Fibroblast of mammary gland (primary cell): ENCODE measurements around the gene PCSK1N.

Source experiments
- DNase-seq: peaks from one replicate; pipeline ENCODE4 v3.0.0-alpha.2; 2010; ENCODE audit warnings: low read depth
- H3K4me3 ChIP-seq: 2 replicates; pipeline ENCODE4 v1.5.1; 2011; ENCODE audit warnings: low read depth, mild to moderate bottlenecking, low read length, moderate library complexity; ENCODE audit not compliant: control insufficient read depth
- CTCF ChIP-seq: conservative IDR thresholded peaks from 2 replicates; pipeline ENCODE4 v1.5.1; 2011; ENCODE audit warnings: low read depth, low read length, inconsistent platforms; ENCODE audit not compliant: control insufficient read depth, insufficient read depth

PCSK1N gene

GRCh38 chrX:48789366-48790220, 45.8 kb downstream of the PCSK1N start:
- no peak for TF ChIP-seq CTCF
- DNase-seq: no peak
- H3K4me3 ChIP-seq: no peak overlapping the region

GRCh38 chrX:48787505-48788443, 47.6 kb downstream of the PCSK1N start:
- DNase-seq: no peak
- TF ChIP-seq CTCF: no peak

GRCh38 chrX:48786825-48787504, 48.4 kb downstream of the PCSK1N start:
- TF ChIP-seq CTCF: no peak
- no peak overlapping the region for H3K4me3 ChIP-seq
- no peak for DNase-seq

More at GRCh38 chrX:48787505-48788443, 47.6 kb downstream of the PCSK1N start:
- no peak overlapping the region for H3K4me3 ChIP-seq

- DNase-seq: no peak
- H3K4me3 ChIP-seq: no peak within 1 kb of the TSS
- TF ChIP-seq CTCF: no peak
These were observed 49.0 kb downstream of the PCSK1N start, which contains the start of gene GATA1 for GRCh38 chrX:48786341-48786800. Gene GATA1 (plus strand): TSS chrX:48786590. CDS start chrX:48791110, 4,520 bp downstream.

DNA sequence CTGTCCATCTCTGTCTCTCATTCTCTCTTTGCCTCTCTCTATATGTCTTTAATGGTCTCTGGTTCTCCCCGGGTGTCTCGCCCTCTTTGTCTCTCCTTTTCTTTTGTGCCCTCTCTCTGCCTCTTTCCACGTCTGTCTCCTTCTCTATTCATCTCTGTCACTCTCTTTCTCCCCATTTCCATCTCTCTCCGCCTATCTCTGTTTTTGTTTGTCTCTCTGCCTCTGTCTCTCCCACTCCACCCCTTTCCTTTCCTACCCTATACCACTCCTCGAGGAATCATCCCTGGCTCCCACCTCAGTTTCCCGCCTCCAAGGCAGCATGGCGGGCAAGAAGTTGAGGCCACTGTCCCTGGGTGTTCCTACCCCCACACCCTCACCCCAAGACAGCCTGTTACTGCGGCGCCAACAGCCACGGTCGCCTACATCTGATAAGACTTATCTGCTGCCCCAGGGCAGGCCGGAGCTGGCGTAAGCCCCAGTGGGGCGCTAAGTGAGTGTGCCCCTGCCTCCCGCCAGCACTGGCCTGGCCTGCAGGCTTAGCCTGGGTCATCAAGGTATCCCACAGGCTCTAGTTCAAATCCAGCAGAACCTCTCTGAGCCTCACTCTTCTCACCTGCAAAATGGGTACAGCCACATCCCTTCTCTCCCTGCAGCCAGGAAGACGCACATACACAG, 49.7 kb downstream of the PCSK1N start:
- no peak overlapping the region for H3K4me3 ChIP-seq
- TF ChIP-seq CTCF: no peak
- DNase-seq: no peak

DNA sequence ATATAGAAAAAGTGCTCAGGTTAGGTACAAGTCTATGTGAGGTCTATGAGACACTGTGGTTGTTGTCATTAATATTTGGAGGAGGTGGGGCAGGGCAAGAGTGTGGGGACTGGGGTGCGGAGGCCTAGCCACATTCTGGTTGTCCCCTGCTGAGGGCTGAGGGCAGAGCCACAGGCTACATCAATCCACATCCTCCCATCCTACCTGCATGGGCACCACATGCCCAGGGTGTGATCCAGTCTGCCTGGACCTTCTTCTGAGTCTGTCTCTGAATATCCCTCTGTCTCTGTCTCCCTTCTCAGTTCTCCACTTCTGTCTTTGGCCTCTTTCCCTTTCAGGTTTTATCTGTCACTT, 50.2 kb downstream of the PCSK1N start:
- DNase-seq: no peak
- no peak overlapping the region for H3K4me3 ChIP-seq
- no peak for TF ChIP-seq CTCF
